OCI-LY1 (cell line): Measurements from ENCODE around the gene TRIP13.

ENCODE experiments used
- H2AFZ ChIP-seq: fragments of 200-600 bp; sonication (generic), shearing (Covaris generic); 2 replicates; pipeline ENCODE4 v1.6.0; 2014; ENCODE audit warnings: antibody characterized with exemption, mild to moderate bottlenecking, low read length
- H3F3A ChIP-seq: fragments of 200-600 bp; sonication (generic), shearing (Covaris generic); 2 replicates; pipeline ENCODE4 v1.6.0; 2014; ENCODE audit warnings: mild to moderate bottlenecking, antibody characterized with exemption, low read length, moderate library complexity; ENCODE audit not compliant: insufficient read depth
- H3K27ac ChIP-seq: fragments of 200-600 bp; sonication (generic); 2 replicates; pipeline ENCODE4 v1.5.1; 2014; ENCODE audit warnings: low read length, mixed run types, mild to moderate bottlenecking, low read depth; ENCODE audit not compliant: poor library complexity, severe bottlenecking
- H3K27me3 ChIP-seq: fragments of 200-600 bp; sonication (generic); 2 replicates; pipeline ENCODE4 v1.6.0; 2014; ENCODE audit warnings: antibody characterized with exemption, mild to moderate bottlenecking, low read length, moderate library complexity; ENCODE audit not compliant: insufficient read depth
- H3K36me3 ChIP-seq: fragments of 200-600 bp; sonication (generic); 2 replicates; pipeline ENCODE4 v1.6.1; 2014; ENCODE audit warnings: mild to moderate bottlenecking, antibody characterized with exemption, low read length, moderate library complexity, mixed read lengths; ENCODE audit not compliant: insufficient read depth
- H3K4me1 ChIP-seq: fragments of 200-600 bp; sonication (generic); 2 replicates; pipeline ENCODE4 v1.5.1; 2014; ENCODE audit warnings: mild to moderate bottlenecking, low read length, moderate library complexity; ENCODE audit not compliant: insufficient read depth, severe bottlenecking
- H3K4me2 ChIP-seq: fragments of 200-600 bp; sonication (generic), shearing (Covaris generic); 2 replicates; pipeline ENCODE4 v1.6.1; 2014; ENCODE audit warnings: low read length
- H3K4me3 ChIP-seq: fragments of 200-600 bp; sonication (generic); 2 replicates; pipeline ENCODE4 v1.5.1; 2014; ENCODE audit warnings: low read length, low read depth, mild to moderate bottlenecking, mixed read lengths; ENCODE audit not compliant: poor library complexity, severe bottlenecking
- H3K79me2 ChIP-seq: fragments of 200-600 bp; shearing (Covaris generic); 2 replicates; pipeline ENCODE4 v1.6.1; 2016; ENCODE audit warnings: mixed run types, low read length, mixed read lengths; ENCODE audit not compliant: insufficient read depth
- H3K9ac ChIP-seq: fragments of 200-600 bp; sonication (generic), shearing (Covaris generic); 2 replicates; pipeline ENCODE4 v1.6.1; 2014; ENCODE audit warnings: mild to moderate bottlenecking, low read length, mixed read lengths
- H3K9me2 ChIP-seq: fragments of 200-600 bp; sonication (generic), shearing (Covaris generic); 2 replicates; pipeline ENCODE4 v1.6.1; 2014; ENCODE audit warnings: low read depth, mild to moderate bottlenecking, low read length, mixed read lengths
- H3K9me3 ChIP-seq: fragments of 200-600 bp; shearing (Covaris generic); 2 replicates; pipeline ENCODE4 v1.6.1; 2014; ENCODE audit warnings: low read length, mixed read lengths
- H4K20me1 ChIP-seq: fragments of 200-600 bp; sonication (generic), shearing (Covaris generic); 2 replicates; pipeline ENCODE4 v1.6.0; 2016; ENCODE audit warnings: mild to moderate bottlenecking, low read length; ENCODE audit not compliant: insufficient read depth
- EZH2 ChIP-seq: fragments of 200-600 bp; sonication (generic), shearing (Covaris generic); IDR thresholded peaks from 2 replicates; pipeline ENCODE4 v1.8.0; 2017; ENCODE audit warnings: borderline replicate concordance, mixed run types, mild to moderate bottlenecking, antibody characterized with exemption, low read length, moderate library complexity, mixed read lengths
- TF ChIP-seq, protein P1 (sequence below): fragments of 200-600 bp; sonication (generic), shearing (Covaris generic); IDR thresholded peaks from 2 replicates; pipeline ENCODE4 v1.5.1; 2017; ENCODE audit warnings: mild to moderate bottlenecking, antibody characterized with exemption, low read length, moderate library complexity, mixed read lengths

TRIP13 gene

GRCh38 chr5:966345-966710 lies 73.6 kb downstream of the TRIP13 start:
- Histone ChIP-seq H4K20me1 (no peaks in the 10 kb centered on the region), H3K4me3 (no peak overlapping the region), H3K9me3 (no peaks in the 10 kb centered on the region), H3K9me2 (no peaks in the 10 kb centered on the region), H3K9ac (no peak overlapping the region), H2AFZ (no peak overlapping the region), H3K36me3 (no peaks in the 10 kb centered on the region), H3K27ac (no peak overlapping the region), H3K79me2 (no peaks in the 10 kb centered on the region), H3F3A (no peaks in the 10 kb centered on the region), H3K4me1 (peaks cover 19% of the 10 kb centered on the region), H3K27me3 (no peaks in the 10 kb centered on the region), H3K4me2 (no peak overlapping the region)
- TF ChIP-seq, protein P1, sequence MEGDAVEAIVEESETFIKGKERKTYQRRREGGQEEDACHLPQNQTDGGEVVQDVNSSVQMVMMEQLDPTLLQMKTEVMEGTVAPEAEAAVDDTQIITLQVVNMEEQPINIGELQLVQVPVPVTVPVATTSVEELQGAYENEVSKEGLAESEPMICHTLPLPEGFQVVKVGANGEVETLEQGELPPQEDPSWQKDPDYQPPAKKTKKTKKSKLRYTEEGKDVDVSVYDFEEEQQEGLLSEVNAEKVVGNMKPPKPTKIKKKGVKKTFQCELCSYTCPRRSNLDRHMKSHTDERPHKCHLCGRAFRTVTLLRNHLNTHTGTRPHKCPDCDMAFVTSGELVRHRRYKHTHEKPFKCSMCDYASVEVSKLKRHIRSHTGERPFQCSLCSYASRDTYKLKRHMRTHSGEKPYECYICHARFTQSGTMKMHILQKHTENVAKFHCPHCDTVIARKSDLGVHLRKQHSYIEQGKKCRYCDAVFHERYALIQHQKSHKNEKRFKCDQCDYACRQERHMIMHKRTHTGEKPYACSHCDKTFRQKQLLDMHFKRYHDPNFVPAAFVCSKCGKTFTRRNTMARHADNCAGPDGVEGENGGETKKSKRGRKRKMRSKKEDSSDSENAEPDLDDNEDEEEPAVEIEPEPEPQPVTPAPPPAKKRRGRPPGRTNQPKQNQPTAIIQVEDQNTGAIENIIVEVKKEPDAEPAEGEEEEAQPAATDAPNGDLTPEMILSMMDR = no peak
- no peak for TF ChIP-seq EZH2

- no peak overlapping the region for H2AFZ ChIP-seq
- no peaks in the 10 kb centered on the region for H3K79me2 ChIP-seq
- TF ChIP-seq EZH2 = no peak
- TF ChIP-seq, protein P1 = no peak
- H3K27me3 ChIP-seq = no peaks in the 10 kb centered on the region
- H3K9me3 ChIP-seq = no peaks in the 10 kb centered on the region
- H3K9ac ChIP-seq = no peak overlapping the region
- H3K4me3 ChIP-seq = no peak overlapping the region
- H3K27ac ChIP-seq = no peak overlapping the region
- no peaks in the 10 kb centered on the region for H3K9me2 ChIP-seq
- no peaks in the 10 kb centered on the region for H3K36me3 ChIP-seq
- no peaks in the 10 kb centered on the region for H3F3A ChIP-seq
- H3K4me1 ChIP-seq = peaks cover 19% of the 10 kb centered on the region
- no peaks in the 10 kb centered on the region for H4K20me1 ChIP-seq
- H3K4me2 ChIP-seq = no peak overlapping the region
Observed at GRCh38 chr5:966941-967340, 74.3 kb downstream of the TRIP13 start.
